Suppressor macrophage treated with lipopolysaccharide for 4 hours (primary cell): ENCODE results near the gene CD276.
"Not testable (repeated sequence)": the region's sequence is repeated elsewhere in the genome, so short reads cannot be mapped to it uniquely, and the experiment has no call there.

Experiments
- DNase-seq: peaks from one replicate; pipeline ENCODE4 v3.0.0-alpha.2; 2020

The CD276 gene

DNA sequence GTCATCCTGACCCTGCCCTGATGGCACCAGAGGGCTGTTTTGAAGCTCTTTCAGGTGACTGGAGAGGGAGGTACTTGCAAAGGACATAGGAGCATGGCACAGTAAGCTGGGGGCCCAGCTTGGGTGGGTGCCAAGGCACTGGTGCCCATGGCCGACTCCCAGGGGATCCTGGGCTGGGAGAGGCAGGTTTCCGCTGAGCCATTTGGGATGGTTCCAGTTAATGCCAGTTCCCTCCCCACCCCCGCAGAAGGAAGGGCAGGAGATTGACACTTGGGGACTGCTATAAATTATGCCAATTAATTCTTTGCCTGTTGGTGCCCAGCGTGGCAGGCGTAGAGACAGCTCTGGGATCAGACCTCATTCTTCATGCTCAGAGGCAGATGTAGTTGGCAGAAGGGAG lies 26.1 kb downstream of the CD276 start:
- DNase-seq, result no peak

DNA sequence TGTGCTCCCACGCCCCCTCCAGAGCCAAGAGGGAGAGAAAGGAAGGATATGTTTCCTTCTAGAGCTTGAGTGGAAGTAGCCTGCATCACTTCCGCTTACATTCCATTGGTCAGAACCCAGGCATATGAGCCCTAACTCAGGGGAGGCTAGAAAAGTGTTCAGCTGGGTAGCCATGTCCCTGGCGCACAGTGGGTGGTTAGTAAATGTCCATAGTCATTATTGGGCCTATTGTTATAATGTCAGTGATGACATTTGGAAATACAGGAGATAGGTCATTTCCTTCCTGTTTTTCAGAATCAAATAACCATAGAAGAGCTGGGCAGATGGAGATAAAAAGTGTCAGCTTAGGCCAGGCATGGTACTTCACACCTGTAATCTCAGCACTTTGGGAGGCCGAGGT lies 27.3 kb downstream of the CD276 start:
- no peak for DNase-seq

GRCh38 chr15:73712107-73712506 lies 27.9 kb downstream of the CD276 start:
- DNase-seq, result no peak

- DNase-seq, result no peak
These were observed 30.6 kb downstream of the CD276 start for GRCh38 chr15:73714695-73715301.

- no peak for DNase-seq
These were observed 31.2 kb downstream of the CD276 start for GRCh38 chr15:73715417-73715816.

DNA sequence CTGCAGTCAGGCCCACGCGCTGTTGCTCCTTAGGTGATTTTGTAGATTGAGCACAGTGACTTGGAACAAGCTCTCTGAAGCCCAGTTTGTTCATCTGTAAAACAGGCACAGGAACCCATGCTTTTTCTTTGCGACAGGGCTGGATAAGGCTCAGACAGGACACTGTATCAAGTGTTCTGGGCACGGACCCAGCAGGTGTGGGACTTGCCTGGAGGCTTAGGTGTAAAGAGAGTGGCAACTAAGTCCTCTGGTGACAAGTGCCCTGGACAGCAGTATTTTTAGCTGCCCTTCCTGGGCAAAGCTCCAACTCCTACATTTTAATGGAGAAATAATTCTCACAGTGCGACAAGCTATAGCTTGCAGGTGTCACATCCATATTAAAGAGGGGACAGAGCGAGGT lies 32.2 kb downstream of the CD276 start:
- DNase-seq, result no peak

- DNase-seq, result no peak
These were observed 33.0 kb downstream of the CD276 start for GRCh38 chr15:73717206-73717605.

DNA sequence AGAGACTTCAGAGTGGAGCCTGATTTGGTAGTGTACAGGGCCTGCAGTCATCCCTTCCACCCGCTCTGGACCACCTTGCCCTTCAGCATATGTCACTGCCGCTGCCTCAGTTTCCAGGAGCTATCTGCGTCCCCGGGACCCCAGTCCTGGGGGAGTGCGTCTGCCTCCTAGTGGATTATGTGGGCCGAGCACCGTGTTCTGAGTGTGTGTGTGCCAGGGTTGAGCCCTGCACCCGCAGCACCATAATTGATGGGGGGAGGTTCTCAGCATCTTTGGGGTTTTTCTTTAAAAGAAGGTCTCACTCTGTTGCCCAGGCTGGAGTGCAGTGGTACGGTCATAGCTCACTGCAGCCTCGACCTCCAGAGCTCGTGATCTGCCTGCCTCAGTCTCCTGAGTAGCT lies 33.6 kb downstream of the CD276 start:
- DNase-seq, result no peak

- no peak for DNase-seq
These were observed 34.5 kb downstream of the CD276 start for GRCh38 chr15:73718694-73719093.

DNA sequence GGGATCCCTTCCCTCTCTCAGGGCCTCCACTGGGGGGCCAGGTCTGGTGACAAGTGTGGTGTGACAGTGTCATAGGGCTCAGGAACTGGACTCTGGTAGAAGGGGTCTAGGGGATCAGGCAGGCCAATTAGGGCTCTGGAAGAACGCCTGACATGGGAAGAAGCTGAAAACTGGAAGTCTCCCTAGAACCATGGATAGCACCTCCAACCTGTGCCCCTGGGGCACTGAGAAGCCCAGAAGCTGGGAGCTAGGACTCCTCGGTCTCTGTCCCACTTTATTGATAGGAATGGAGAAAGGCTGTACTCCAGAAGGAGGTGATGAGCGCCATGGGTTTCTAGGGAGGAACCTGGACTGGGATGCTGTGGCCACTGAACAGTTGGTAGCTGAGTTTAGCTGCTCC lies 38.2 kb downstream of the CD276 start:
- no peak for DNase-seq

DNA sequence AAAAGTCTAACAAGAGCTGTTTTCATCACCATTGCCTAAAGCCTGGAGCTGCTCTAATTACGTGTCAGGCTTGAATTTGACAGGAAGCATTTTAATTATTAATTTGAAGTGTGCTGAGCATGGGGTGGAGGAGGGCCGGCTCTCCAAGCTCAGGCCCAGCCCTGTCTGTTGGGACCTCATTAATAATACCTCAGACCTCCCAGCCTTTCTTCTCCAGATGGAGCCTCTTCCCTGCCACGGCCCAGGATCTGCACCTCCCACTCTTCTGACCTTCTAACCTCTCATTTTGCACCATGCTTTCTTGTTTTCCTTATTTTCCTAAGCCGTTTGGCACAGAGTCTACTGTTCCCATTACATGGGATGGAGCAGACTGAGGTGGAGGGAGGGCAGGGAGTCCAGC lies 39.0 kb downstream of the CD276 start:
- no peak for DNase-seq

DNA sequence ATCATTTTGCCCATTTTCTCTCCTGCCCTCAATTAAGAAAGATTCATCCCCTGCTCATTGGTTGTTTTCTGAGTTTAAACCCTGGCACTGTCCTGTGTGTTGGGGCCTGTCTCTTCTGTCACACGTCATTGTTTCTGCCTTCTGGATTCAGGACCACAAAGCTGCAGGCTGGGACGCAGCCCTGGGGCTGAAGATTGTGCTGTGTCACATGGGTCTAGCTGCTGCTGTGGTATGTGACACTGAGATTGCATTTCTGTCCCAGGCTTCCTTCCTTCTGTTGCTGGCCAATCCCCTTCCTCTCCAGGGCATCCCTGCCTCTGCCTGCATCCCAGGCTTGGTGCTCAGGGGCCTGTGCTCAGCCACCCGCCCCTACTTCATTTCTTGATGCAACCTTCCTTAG lies 40.0 kb downstream of the CD276 start:
- DNase-seq, result no peak

GRCh38 chr15:73727330-73727976 lies 43.3 kb downstream of the CD276 start:
- DNase-seq, result no peak

- not testable (repeated sequence) for DNase-seq
These were observed 47.9 kb downstream of the CD276 start for GRCh38 chr15:73732051-73732450.

- DNase-seq, result no peak
These were observed 48.7 kb downstream of the CD276 start for GRCh38 chr15:73732930-73733329.

- DNase-seq, result no peak
These were observed 53.4 kb downstream of the CD276 start for GRCh38 chr15:73737535-73737934.

DNA sequence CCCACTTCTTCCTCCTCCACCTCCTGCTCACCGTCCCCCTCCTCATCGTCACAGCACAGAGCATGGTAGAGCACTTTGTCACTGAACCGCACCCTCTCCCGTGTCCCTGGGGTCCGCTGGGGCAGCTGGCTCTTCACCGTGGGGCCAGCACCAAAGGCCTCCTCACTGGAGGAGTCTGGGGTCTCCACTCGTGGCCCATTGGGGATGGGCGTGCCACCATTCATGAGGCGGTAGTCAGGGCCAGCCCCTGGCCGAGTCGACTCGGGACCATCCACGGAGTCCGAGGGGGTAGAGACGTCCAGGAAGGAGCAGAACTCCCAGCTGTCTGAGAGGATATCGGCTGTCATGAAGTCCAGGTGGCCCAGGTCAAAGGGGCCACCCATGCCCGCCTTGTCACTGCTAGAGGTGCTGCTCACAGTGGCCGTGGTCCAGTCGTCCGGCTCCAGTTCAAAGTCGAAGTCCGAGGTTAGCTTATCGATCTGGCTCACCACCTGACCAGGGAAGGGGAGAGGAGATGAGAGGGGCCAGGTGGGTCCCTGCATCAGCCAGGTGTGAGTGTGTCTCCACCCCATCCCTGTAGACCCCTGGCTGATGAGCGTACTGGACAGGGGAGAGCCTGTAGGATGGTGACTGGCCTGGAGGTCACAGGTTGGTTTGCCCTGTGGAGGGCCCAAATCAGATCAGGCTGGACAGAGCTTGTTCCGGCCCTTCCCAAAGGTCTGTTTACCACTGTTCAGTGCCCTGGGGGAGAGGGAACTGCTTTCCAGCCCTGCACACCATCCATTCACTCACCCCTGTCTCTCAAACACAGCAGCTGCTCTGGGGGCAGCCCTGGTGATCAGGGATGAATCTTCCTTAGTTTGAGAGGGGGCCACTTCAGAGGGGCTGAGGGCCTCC lies 56.2 kb downstream of the CD276 start:
- no peak for DNase-seq

GRCh38 chr15:73741321-73741836 lies 57.2 kb downstream of the CD276 start:
- DNase-seq, result no peak

DNA sequence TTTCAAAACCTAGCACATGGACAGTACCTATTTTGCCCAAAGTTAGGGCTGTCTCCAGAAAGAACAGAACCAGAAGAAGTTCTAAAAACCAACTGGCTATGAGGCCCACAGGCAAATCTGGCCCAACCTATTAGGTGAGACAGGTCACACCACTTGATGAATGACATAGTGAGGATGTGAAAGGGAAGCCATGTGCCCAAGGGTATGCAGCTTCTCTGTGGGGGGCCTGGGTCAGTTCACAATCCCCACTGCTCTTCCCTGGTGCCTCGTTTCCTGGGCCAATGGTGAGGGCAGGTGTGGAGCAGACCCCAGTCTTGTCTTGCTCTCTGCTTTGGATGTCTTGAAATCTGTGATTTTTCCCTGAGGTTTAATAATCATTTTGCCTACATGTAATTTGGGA lies 60.1 kb downstream of the CD276 start:
- DNase-seq, result no peak

GRCh38 chr15:73745073-73745472 lies 60.9 kb downstream of the CD276 start:
- no peak for DNase-seq

DNA sequence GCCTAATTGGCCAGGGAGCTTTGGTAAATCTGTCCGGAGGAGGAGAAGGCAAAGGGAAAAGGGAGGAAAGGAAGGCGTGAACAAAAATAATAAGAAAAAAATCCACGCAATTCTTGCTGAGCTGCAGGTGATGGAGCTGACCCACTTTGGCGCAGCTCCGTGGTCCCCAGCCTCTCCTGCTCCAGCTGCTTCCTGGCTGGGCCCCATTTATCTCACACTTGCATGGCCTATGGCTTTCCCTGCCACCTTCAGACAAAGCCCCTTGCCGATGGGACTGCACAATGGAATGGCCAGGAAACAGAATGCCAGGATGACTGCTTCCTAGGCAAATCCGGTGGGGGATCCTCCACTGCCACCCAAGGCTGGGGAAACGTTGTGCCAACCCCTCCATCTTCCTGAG lies 62.1 kb downstream of the CD276 start:
- no peak for DNase-seq

DNA sequence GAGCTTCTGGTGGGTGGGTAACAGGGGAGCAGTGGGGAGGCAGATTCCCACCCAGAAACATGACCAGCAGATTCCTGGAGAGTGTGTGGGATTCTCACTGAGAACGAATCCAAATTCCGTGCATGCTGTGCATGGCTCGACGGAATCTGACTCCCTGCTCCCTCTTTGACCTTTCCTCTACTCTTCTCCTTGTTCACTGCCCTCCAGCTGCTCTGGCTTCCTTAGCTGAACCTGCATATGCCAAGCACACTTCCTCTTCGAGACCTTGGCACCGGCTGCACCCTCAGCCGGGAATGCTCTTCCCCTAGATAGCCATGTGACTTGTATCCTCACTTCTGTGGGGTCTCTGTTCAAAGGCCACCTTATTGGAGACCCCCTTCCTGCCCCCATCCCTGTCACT lies 62.7 kb downstream of the CD276 start:
- no peak for DNase-seq

DNA sequence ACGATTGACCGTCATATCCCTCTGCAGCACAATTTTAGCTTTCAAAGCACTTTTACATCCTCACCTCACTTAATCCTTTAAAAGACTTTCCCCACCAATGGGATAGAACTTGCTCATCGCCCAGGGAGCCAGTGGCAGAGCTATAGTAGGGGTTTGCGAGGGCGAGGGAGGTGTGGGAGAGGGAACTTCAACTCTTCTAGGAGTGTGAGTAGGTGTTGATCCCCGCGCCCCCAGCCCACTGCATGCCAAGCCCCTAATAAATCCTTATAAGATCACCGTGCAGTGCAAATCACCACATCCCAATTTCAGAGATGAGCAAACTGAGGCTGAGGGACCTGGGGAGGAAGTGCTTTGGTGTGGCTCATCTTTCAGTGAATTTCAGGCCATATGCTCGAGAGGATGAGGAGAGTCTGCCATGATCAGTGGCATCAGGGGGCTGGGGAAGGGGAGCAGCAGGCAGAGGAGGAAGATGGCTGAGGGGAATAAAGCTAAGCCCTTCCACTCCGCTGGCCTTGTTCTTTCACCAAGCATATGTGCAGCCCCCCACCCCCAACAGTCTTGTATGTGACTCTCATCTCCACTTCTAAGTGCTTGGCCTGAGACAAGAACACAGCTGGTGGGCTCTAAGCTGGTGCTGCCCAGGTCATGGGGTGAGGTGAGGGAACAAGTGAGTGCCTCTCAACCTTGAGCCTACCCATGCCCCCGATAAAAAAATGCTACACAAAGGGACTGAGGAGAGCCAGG lies 63.8 kb downstream of the CD276 start:
- DNase-seq, result no peak
